Glutamatergic neuron (in vitro differentiated cells): ENCODE results near the gene CDNF. TPM values are rescaled to one million over a fixed set of nuclear protein-coding genes. Genes with fewer than 3 reads are reported as not detected.
A peak's percentile ranks its signal among the peaks of the same experiment; 100 is the strongest.

Experiments used
- DNase-seq: peaks from one replicate; pipeline ENCODE4 v3.0.0; 2022
- H3K27ac Mint-ChIP-seq: one replicate; pipeline ENCODE4 v1.8.0; 2020; ENCODE audit warnings: mild to moderate bottlenecking, mixed read lengths, inconsistent platforms; ENCODE audit not compliant: unreplicated experiment
- H3K27me3 Mint-ChIP-seq: one replicate; pipeline ENCODE4 v1.8.0; 2020; ENCODE audit warnings: mild to moderate bottlenecking, moderate library complexity, mixed read lengths, inconsistent platforms; ENCODE audit not compliant: unreplicated experiment
- H3K36me3 Mint-ChIP-seq: one replicate; pipeline ENCODE4 v1.8.0; 2020; ENCODE audit warnings: mild to moderate bottlenecking, mixed read lengths, inconsistent platforms; ENCODE audit not compliant: unreplicated experiment
- H3K4me1 Mint-ChIP-seq: one replicate; pipeline ENCODE4 v1.8.0; 2020; ENCODE audit warnings: mild to moderate bottlenecking, low read depth, mixed read lengths, inconsistent platforms; ENCODE audit not compliant: unreplicated experiment
- H3K4me3 Mint-ChIP-seq: one replicate; pipeline ENCODE4 v1.8.0; 2020; ENCODE audit warnings: mild to moderate bottlenecking, mixed read lengths, inconsistent platforms; ENCODE audit not compliant: unreplicated experiment
- H3K9me3 Mint-ChIP-seq: one replicate; pipeline ENCODE4 v1.8.0; 2020; ENCODE audit warnings: mild to moderate bottlenecking, moderate library complexity, mixed read lengths, inconsistent platforms; ENCODE audit not compliant: unreplicated experiment
- CTCF ChIP-seq: fragments of 200-600 bp; sonication (generic); IDR thresholded peaks from one replicate; pipeline ENCODE4 v1.5.0; 2021; ENCODE audit not compliant: partially characterized antibody, unreplicated experiment
- long read RNA-seq: library from polyadenylated mRNA; unstranded; transcript quantifications from one replicate; pipeline ENCODE4 v2.0.0, GENCODE V29; 2020; ENCODE audit not compliant: unreplicated experiment
- total RNA-seq: library from RNA; stranded (reverse); fragmentation: NEBNext Ultra II Directional; extraction: Animal tissue kit (Norgen Biotek cat#: 25700); gene quantifications from one replicate; pipeline ENCODE4 v1.2.1, GENCODE V29; 2021; ENCODE audit not compliant: unreplicated experiment

CDNF gene
- total RNA-seq = 2.2 TPM
- long read RNA-seq = 0 reads

- H3K4me1 Mint-ChIP-seq = peaks cover 2% of the 10 kb centered on the region
- no peaks in the 10 kb centered on the region for H3K36me3 Mint-ChIP-seq
- TF ChIP-seq CTCF = no peak
- H3K4me3 Mint-ChIP-seq = peak within 1 kb of the TSS; percentile 91
- DNase-seq = peak; percentile 100
- peaks cover 9% of the 10 kb centered on the region for H3K27me3 Mint-ChIP-seq
- H3K27ac Mint-ChIP-seq = peak within 1 kb of the TSS; percentile 97
- H3K9me3 Mint-ChIP-seq = peaks cover 9% of the 10 kb centered on the region
These were observed at the start of gene CDNF, which contains the start of the genes HSPA14 and MSANTD7 for GRCh38 chr10:14837757-14838581. CDNF (minus strand) TSS chr10:14838037; CDS start chr10:14837946, 91 bp downstream. HSPA14 (plus strand) TSS chr10:14838306; CDS start chr10:14838403, 97 bp downstream. MSANTD7 (plus strand) TSS chr10:14838306; CDS start chr10:14842285, 3,979 bp downstream.

DNA sequence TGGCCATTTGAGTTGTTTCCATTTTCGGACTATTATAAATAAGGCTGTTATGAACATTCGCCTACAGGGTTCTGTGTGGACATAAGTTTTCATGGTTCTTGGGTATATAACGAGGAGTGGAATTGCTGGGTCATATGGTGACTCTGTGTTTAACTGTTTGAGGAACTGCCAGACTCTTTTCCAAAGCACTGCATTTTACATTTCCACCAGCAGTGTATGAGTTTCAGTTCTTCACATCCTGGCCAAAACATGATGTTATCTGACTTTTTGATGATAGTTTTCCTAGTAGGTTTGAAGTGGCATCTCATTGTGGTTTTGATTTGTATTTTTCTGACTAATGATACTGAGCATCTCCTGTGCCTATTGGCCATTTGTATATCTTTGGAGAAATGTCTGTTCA, 46.2 kb upstream of the CDNF start:
- no peaks in the 10 kb centered on the region for H3K36me3 Mint-ChIP-seq
- no peak for TF ChIP-seq CTCF
- DNase-seq = no peak
- H3K4me1 Mint-ChIP-seq = peaks cover 8% of the 10 kb centered on the region
- H3K27me3 Mint-ChIP-seq = peaks cover 2% of the 10 kb centered on the region
- no peak overlapping the region for H3K27ac Mint-ChIP-seq
- H3K4me3 Mint-ChIP-seq = no peak overlapping the region
- peaks cover 4% of the 10 kb centered on the region for H3K9me3 Mint-ChIP-seq

DNA sequence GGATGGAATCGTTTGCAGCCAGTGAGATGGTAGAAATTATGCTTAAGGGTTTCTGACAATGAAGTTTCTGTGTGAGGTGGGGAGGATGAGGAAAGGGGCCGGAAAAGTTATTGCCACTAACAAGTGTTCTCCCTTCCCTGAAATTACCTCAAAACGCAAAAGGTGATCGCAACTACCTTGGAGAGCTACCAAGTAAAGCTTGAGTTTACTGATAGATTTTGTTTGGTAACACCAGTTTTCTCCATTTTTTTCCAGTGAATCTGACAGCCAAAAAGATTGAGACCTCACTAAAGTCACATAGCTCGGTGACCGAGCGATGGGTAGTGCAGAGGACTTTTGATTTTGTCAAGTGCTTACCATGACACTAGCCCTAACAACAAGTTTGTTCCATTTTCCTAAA, 42.4 kb upstream of the CDNF start:
- DNase-seq = no peak
- H3K9me3 Mint-ChIP-seq = peaks cover 6% of the 10 kb centered on the region
- no peak for TF ChIP-seq CTCF
- peak overlapping the region; percentile 18 for H3K27ac Mint-ChIP-seq
- peaks cover 11% of the 10 kb centered on the region for H3K27me3 Mint-ChIP-seq
- peaks cover 20% of the 10 kb centered on the region for H3K4me1 Mint-ChIP-seq
- no peaks in the 10 kb centered on the region for H3K36me3 Mint-ChIP-seq
- peak overlapping the region; percentile 92 for H3K4me3 Mint-ChIP-seq

DNA sequence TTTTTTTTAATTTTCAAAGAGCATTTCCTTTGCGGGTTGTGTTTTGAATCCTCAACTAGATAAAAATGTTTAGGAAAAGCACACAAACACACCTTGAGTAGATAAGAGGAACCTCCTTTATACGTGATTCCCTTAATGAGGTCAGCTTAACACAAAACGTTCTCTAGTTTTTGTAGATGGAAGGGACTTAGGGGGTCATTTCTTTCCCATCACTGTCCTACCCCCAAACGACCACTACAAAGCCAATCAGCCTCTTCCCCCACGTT, 42.0 kb upstream of the CDNF start:
- H3K4me1 Mint-ChIP-seq = peaks cover 22% of the 10 kb centered on the region
- H3K9me3 Mint-ChIP-seq = peaks cover 6% of the 10 kb centered on the region
- no peak for TF ChIP-seq CTCF
- H3K36me3 Mint-ChIP-seq = no peaks in the 10 kb centered on the region
- peak overlapping the region; percentile 18 for H3K27ac Mint-ChIP-seq
- H3K27me3 Mint-ChIP-seq = peaks cover 11% of the 10 kb centered on the region
- DNase-seq = no peak
- peak overlapping the region; percentile 92 for H3K4me3 Mint-ChIP-seq

- Mint-ChIP-seq H3K36me3 (no peaks in the 10 kb centered on the region), H3K27me3 (peaks cover 11% of the 10 kb centered on the region), H3K4me3 (peak overlapping the region; percentile 92), H3K27ac (peak overlapping the region; percentile 85), H3K4me1 (peaks cover 22% of the 10 kb centered on the region), H3K9me3 (peaks cover 6% of the 10 kb centered on the region)
- DNase-seq = peak; percentile 66
- no peak for TF ChIP-seq CTCF
These were observed 41.5 kb upstream of the CDNF start for GRCh38 chr10:14879124-14879927.
